Thyroid gland (tissue), 4 donors: ENCODE measurements around the gene CCDC158.

Source experiments
- CTCF ChIP-seq, 6 experiments: fragments of 200-600 bp in 3 of 6; fragments of 450-650 bp in 3 of 6; sonication (generic) in 3 of 6; IDR thresholded peaks; one replicate each; pipeline ENCODE4 v1.5.1; 2016 to 2019; ENCODE audit warnings: antibody characterized with exemption in 6 of 6, mild to moderate bottlenecking in 2 of 6, inconsistent platforms in 1 of 6, moderate library complexity in 1 of 6
- POLR2A ChIP-seq, 2 donors: fragments of 450-650 bp; IDR thresholded peaks; one replicate each; pipeline ENCODE4 v1.6.1; 2017; ENCODE audit warnings: antibody characterized with exemption in 2 of 2, mild to moderate bottlenecking in 2 of 2, moderate library complexity in 1 of 2

- no peak for TF ChIP-seq CTCF (IDR thresholded peaks at IDR 0.05)
- no peak for TF ChIP-seq POLR2A (IDR thresholded peaks at IDR 0.05)
Observed at GRCh38 chr4:76265631-76266218, 155.2 kb downstream of the CCDC158 start.
